GM12878 (cell line): ENCODE data around the gene PPT2. TPM values are rescaled to one million over a fixed set of nuclear protein-coding genes. Genes with fewer than 3 reads are reported as not detected.

Source experiments
- ATAC-seq: fragments of 200-7000 bp; cut with Tn5 transposase; 3 replicates; pipeline ENCODE4 v1.9.1; 2020; ENCODE audit warnings: mild to moderate bottlenecking, moderate library complexity
- BruUV-seq: library from RNA; stranded (reverse); fragments of 400-500 nt; replicated peaks from 2 replicates; lab custom pipeline; 2021; lab: Mats Ljungman, UMichigan
- CTCF ChIA-PET: fragments of 300-600 bp; sonication (Branson Sonifier 250); formaldehyde crosslinking; extraction: SDS; loops from one replicate; lab custom pipeline; 2021; ENCODE audit warnings: inconsistent platforms; lab: Yijun Ruan, JAX
- POLR2A ChIA-PET: fragments of 350-600 bp; formaldehyde crosslinking; extraction: SDS; loops from one replicate; lab custom pipeline; 2021; ENCODE audit warnings: inconsistent platforms; lab: Charles Lee
- RAD21 ChIA-PET: fragments of 300-600 bp; sonication (Branson Sonifier 250); formaldehyde crosslinking; loops from one replicate; lab custom pipeline; 2023; ENCODE audit warnings: antibody characterized with exemption; ENCODE audit not compliant: unreplicated experiment; lab: Charles Lee
- SMC1A ChIA-PET: fragments of 300-600 bp; sonication (Branson Sonifier 250); formaldehyde crosslinking; loops from one replicate; lab custom pipeline; 2023; ENCODE audit not compliant: unreplicated experiment, uncharacterized antibody; lab: Charles Lee
- DNase-seq: peaks from one replicate; pipeline ENCODE4 v3.0.0-alpha.2; 2011; ENCODE audit warnings: low read depth, low spot score
- FAIRE-seq: peaks from 3 replicates; lab custom pipeline; 2011; peaks lifted over from hg19 to GRCh38; lab: Jason Lieb, UNC
- H2AFZ ChIP-seq: 2 replicates; pipeline ENCODE4 v1.6.0; 2011; ENCODE audit warnings: low read depth, low read length, control low read depth; ENCODE audit not compliant: control insufficient read depth
- H3K27ac ChIP-seq: 2 replicates; pipeline ENCODE4 v1.5.1; 2011; ENCODE audit warnings: control low read depth; ENCODE audit not compliant: control insufficient read depth, insufficient read depth
- H3K27me3 ChIP-seq, 2 experiments: replicated peaks in 1 of 2; 2 replicates each; pipeline versions ENCODE4 v1.6.0 to v1.6.1; 2011; ENCODE audit warnings: low read length in 1 of 2; ENCODE audit not compliant: control insufficient read depth in 2 of 2, insufficient read depth in 2 of 2
- H3K36me3 ChIP-seq, 2 experiments: 2 replicates each; pipeline ENCODE4 v1.5.1; 2011; ENCODE audit warnings: low read length in 1 of 2; ENCODE audit not compliant: control insufficient read depth in 2 of 2, insufficient read depth in 2 of 2
- H3K4me1 ChIP-seq: 2 replicates; pipeline ENCODE4 v1.6.1; 2011; ENCODE audit warnings: mild to moderate bottlenecking, low read length, moderate library complexity, mixed read lengths; ENCODE audit not compliant: control insufficient read depth, insufficient read depth
- H3K4me2 ChIP-seq: 2 replicates; pipeline ENCODE4 v1.6.0; 2011; ENCODE audit warnings: control low read depth; ENCODE audit not compliant: control insufficient read depth, insufficient read depth
- H3K4me3 ChIP-seq: fragments of 200-600 bp; sonication (generic); 2 replicates; pipeline ENCODE4 v1.5.1; 2016
- H3K79me2 ChIP-seq: 2 replicates; pipeline ENCODE4 v1.6.0; 2011; ENCODE audit warnings: low read length; ENCODE audit not compliant: control insufficient read depth, insufficient read depth
- H3K9ac ChIP-seq: 2 replicates; pipeline ENCODE4 v1.8.0; 2011; ENCODE audit warnings: low read length, control low read depth, mixed read lengths; ENCODE audit not compliant: control insufficient read depth, insufficient read depth
- H3K9me3 ChIP-seq: replicated peaks from 3 replicates; pipeline ENCODE4 v1.5.1; 2011; ENCODE audit warnings: mild to moderate bottlenecking, low read length; ENCODE audit not compliant: control insufficient read depth, insufficient read depth
- H4K20me1 ChIP-seq: 2 replicates; pipeline ENCODE4 v1.6.0; 2011; ENCODE audit not compliant: control insufficient read depth, insufficient read depth
- BCL11A ChIP-seq: IDR thresholded peaks from 2 replicates; pipeline ENCODE4 v1.6.1; 2011; ENCODE audit warnings: low read depth, low read length
- EGR1 ChIP-seq, 2 experiments: IDR thresholded peaks; 1 replicate in 1 of 2; 2 replicates in 1 of 2; pipeline ENCODE4 v1.6.1; 2011 to 2012; ENCODE audit warnings: low read depth in 2 of 2, low read length in 2 of 2, borderline replicate concordance in 1 of 2, mild to moderate bottlenecking in 1 of 2, moderate library complexity in 1 of 2
- ESRRA ChIP-seq: IDR thresholded peaks from 2 replicates; pipeline ENCODE4 v1.6.1; 2012; ENCODE audit warnings: mild to moderate bottlenecking, low read length, improper control_type of control experiment
- FOS ChIP-seq: IDR thresholded peaks from 3 replicates; pipeline ENCODE4 v1.6.1; 2011; ENCODE audit warnings: borderline replicate concordance; ENCODE audit not compliant: insufficient read length; ENCODE audit errors: extremely low read depth
- MEF2B ChIP-seq: fragments of 450-650 bp; IDR thresholded peaks from 2 replicates; pipeline ENCODE4 v1.6.1; 2018; ENCODE audit warnings: mild to moderate bottlenecking, moderate library complexity; ENCODE audit not compliant: partially characterized antibody, poor library complexity, severe bottlenecking
- NR2F1 ChIP-seq: fragments of 450-650 bp; conservative IDR thresholded peaks from 2 replicates; pipeline ENCODE4 v1.6.1; 2017; ENCODE audit warnings: mild to moderate bottlenecking
- RELA ChIP-seq: fragments of 450-650 bp; IDR thresholded peaks from 2 replicates; pipeline ENCODE4 v1.8.0; 2014; ENCODE audit warnings: borderline replicate concordance; ENCODE audit not compliant: partially characterized antibody
- RFX5 ChIP-seq: IDR thresholded peaks from 2 replicates; pipeline ENCODE4 v1.6.1; 2011; ENCODE audit warnings: low read depth, low read length, improper control_type of control experiment
- ZNF24 ChIP-seq: fragments of 450-650 bp; IDR thresholded peaks from 2 replicates; pipeline ENCODE4 v1.6.1; 2017; ENCODE audit warnings: antibody characterized with exemption, mild to moderate bottlenecking
- ZSCAN29 ChIP-seq: fragments of 450-650 bp; IDR thresholded peaks from 2 replicates; pipeline ENCODE4 v1.6.1; 2017; ENCODE audit warnings: mild to moderate bottlenecking, moderate library complexity
- WGBS: methylation state at CpG from one replicate; pipeline ENCODE4 v1.1.6; 2016; ENCODE audit warnings: low lambda C conversion rate; ENCODE audit not compliant: insufficient replicate concordance, insufficient coverage; ENCODE audit errors: missing lambda C conversion rate; 5-methylcytosine and 5-hydroxymethylcytosine counted together
- in situ Hi-C: fragments of 300-500 bp; cut with MboI; formaldehyde crosslinking; loops from 9 replicates; pipeline ENCODE4 v1.14.3; 2018; ENCODE audit warnings: mixed read lengths
- intact Hi-C: fragments of 100-400 bp; cut with micrococcal nuclease; formaldehyde crosslinking; loops from one replicate; pipeline ENCODE4 v1.14.2; 2022; ENCODE audit not compliant: unreplicated experiment
- polyA plus RNA-seq, 11 experiments: library from polyadenylated mRNA; depleted of rRNA in 4 of 11; unstranded in 6 of 11; stranded (reverse) in 5 of 11; fragments of >200 nt; fragmentation: Nextera tagmentation in 4 of 11; fragmentation: Illumina TruSeq in 1 of 11; extraction: Ambion mirVana in 4 of 11; extraction: Trizol in 1 of 11; gene quantifications; 1 replicate in 1 of 11; 2 replicates in 10 of 11; pipeline versions ENCODE4 v1.2.1 to v1.2.3, GENCODE V29; 2011 to 2016; ENCODE audit warnings: inconsistent platforms in 2 of 11, missing spikeins in 2 of 11, low read depth in 1 of 11
- total RNA-seq, 4 experiments: library from RNA; depleted of rRNA in 3 of 4; stranded (reverse); fragments of >200 nt in 3 of 4; fragmentation: Illumina TruSeq in 1 of 4; extraction: Trizol in 1 of 4; gene quantifications; 2 replicates each; pipeline versions ENCODE4 v1.2.1 to v1.2.3, GENCODE V29; 2013 to 2021
- TF ChIP-seq, protein P1 (sequence below): IDR thresholded peaks from 2 replicates; pipeline ENCODE4 v1.6.1; 2012; ENCODE audit warnings: low read depth, low read length, improper control_type of control experiment
- TF ChIP-seq, protein P2 (sequence below), 3 experiments: IDR thresholded peaks in 2 of 3; conservative IDR thresholded peaks in 1 of 3; 2 replicates each; pipeline ENCODE4 v1.5.1; 2011; ENCODE audit warnings: low read depth in 3 of 3, low read length in 3 of 3, mild to moderate bottlenecking in 3 of 3, control low read depth in 2 of 3, moderate library complexity in 2 of 3, inconsistent platforms in 1 of 3, mixed read lengths in 1 of 3; ENCODE audit not compliant: control insufficient read depth in 2 of 3, insufficient read depth in 1 of 3; ENCODE audit errors: extremely low read depth in 1 of 3
- TF ChIP-seq, protein P3 (sequence below): fragments of 150-350 bp; IDR thresholded peaks from 2 replicates; pipeline ENCODE4 v1.6.1; 2014; ENCODE audit warnings: mild to moderate bottlenecking, low read depth, low read length

Gene PPT2
- total and polyA plus RNA-seq, 10 of the 15 experiments (the other 5 are each of a cell fraction or from before 2014, with no cell fraction given) = 1.3 to 25.5 (median 5.5) TPM

DNA sequence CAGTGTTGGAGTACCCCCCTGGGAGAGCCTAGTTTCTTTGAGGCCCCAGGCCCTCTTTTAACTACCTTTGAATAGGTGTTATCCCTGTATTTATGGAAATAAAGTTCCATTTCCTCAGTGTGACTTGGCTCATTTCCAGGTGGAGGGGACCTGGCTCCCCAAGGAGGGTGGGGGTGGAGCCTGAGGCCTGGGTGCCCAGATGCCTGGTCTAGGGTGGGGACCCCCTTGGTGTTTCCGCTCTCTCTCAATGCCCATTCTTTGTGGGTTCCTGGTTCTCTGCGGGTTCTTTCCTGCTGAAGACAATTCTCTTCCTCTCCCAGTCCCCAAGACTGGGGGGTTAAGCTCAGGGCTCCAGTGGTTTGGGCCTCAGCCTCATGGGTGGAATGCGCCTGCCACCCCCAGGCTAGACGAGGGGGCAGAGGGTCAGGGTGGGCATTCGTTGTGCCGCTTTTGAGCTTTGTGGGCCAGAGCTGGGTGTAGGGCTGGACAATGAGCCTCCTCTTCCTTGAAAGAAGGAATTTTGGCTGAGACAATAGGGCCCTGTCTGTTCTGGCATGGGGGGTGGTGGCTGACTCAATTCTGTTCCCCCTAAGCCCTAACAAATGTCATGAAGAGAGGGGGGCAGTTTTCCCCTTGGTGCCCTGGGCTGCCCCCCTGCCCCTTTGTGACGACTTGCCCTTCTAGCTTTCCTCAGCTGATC, 9.8 kb downstream of the PPT2 start:
- ChIA-PET CTCF (interaction anchor here (1.2 kb wide), 1 partner anchor 32 kb away, joined by 4 read pairs; no protein-coding TSS in a partner anchor), RAD21 (interaction anchor here (1.1 kb wide), 1 partner anchor 32 kb away, joined by 5 read pairs; no protein-coding TSS in a partner anchor), POLR2A (interaction anchor here (0.9 kb wide), 1 partner anchor 32 kb away, joined by 3 read pairs; no protein-coding TSS in a partner anchor), SMC1A (interaction anchor here (0.8 to 0.9 kb wide), 2 partner anchors 45 to 92 kb away, joined by 3 read pairs; no protein-coding TSS in a partner anchor)
- no peaks in the 10 kb centered on the region for H3K27me3 ChIP-seq
- no peak overlapping the region for H3K4me2 ChIP-seq
- H4K20me1 ChIP-seq = no peaks in the 10 kb centered on the region; the same call in 1 of the 2 replicates
- peaks cover 0 to 3% of the 10 kb centered on the region in 2 experiments; a peak in 1 of 4 replicates for H3K36me3 ChIP-seq
- H3K79me2 ChIP-seq = no peaks in the 10 kb centered on the region
- H2AFZ ChIP-seq = no peak overlapping the region
- FAIRE-seq = no peak
- WGBS = 45% methylated on average over 7 of the region's 7 CpGs
- no peak for ATAC-seq
- H3K4me1 ChIP-seq = no peaks in the 10 kb centered on the region
- no peak for DNase-seq
- no TSS peak for BruUV-seq
- TF ChIP-seq ZSCAN29 = no peak
- TF ChIP-seq BCL11A = no peak
- TF ChIP-seq, protein P1, sequence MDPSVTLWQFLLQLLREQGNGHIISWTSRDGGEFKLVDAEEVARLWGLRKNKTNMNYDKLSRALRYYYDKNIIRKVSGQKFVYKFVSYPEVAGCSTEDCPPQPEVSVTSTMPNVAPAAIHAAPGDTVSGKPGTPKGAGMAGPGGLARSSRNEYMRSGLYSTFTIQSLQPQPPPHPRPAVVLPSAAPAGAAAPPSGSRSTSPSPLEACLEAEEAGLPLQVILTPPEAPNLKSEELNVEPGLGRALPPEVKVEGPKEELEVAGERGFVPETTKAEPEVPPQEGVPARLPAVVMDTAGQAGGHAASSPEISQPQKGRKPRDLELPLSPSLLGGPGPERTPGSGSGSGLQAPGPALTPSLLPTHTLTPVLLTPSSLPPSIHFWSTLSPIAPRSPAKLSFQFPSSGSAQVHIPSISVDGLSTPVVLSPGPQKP = no peak
- no peak for TF ChIP-seq RFX5
- TF ChIP-seq, protein P2, sequence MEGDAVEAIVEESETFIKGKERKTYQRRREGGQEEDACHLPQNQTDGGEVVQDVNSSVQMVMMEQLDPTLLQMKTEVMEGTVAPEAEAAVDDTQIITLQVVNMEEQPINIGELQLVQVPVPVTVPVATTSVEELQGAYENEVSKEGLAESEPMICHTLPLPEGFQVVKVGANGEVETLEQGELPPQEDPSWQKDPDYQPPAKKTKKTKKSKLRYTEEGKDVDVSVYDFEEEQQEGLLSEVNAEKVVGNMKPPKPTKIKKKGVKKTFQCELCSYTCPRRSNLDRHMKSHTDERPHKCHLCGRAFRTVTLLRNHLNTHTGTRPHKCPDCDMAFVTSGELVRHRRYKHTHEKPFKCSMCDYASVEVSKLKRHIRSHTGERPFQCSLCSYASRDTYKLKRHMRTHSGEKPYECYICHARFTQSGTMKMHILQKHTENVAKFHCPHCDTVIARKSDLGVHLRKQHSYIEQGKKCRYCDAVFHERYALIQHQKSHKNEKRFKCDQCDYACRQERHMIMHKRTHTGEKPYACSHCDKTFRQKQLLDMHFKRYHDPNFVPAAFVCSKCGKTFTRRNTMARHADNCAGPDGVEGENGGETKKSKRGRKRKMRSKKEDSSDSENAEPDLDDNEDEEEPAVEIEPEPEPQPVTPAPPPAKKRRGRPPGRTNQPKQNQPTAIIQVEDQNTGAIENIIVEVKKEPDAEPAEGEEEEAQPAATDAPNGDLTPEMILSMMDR (IDR thresholded peaks at IDR 0.05 in 2 of 3, conservative IDR thresholded peaks at IDR 0.05 in 1 of 3; ENCODE audit: control insufficient read depth in 2 of 3, extremely low read depth in 1 of 3, insufficient read depth in 1 of 3, low read depth in 3 of 3, low read length in 3 of 3) = no peak
- no peak for TF ChIP-seq NR2F1
- TF ChIP-seq ESRRA = no peak
- TF ChIP-seq MEF2B = no peak
- no peak for TF ChIP-seq ZNF24
- no peak for TF ChIP-seq FOS
- TF ChIP-seq, protein P3, sequence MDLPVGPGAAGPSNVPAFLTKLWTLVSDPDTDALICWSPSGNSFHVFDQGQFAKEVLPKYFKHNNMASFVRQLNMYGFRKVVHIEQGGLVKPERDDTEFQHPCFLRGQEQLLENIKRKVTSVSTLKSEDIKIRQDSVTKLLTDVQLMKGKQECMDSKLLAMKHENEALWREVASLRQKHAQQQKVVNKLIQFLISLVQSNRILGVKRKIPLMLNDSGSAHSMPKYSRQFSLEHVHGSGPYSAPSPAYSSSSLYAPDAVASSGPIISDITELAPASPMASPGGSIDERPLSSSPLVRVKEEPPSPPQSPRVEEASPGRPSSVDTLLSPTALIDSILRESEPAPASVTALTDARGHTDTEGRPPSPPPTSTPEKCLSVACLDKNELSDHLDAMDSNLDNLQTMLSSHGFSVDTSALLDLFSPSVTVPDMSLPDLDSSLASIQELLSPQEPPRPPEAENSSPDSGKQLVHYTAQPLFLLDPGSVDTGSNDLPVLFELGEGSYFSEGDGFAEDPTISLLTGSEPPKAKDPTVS = no peak
- TF ChIP-seq EGR1 (IDR thresholded peaks at IDR 0.05; ENCODE audit: borderline replicate concordance in 1 of 2, low read depth in 2 of 2, low read length in 2 of 2) = no peak
- no peak for TF ChIP-seq RELA
- no peak overlapping the region for H3K9ac ChIP-seq
- intact Hi-C loops = no loop called here
- in situ Hi-C loops = no loop called here
- no peaks in the 10 kb centered on the region for H3K9me3 ChIP-seq
- H3K4me3 ChIP-seq = no peak overlapping the region
- no peak overlapping the region for H3K27ac ChIP-seq
